MM.1S (cell line): ENCODE data around the gene VSNL1.

Source experiments
- EZH2 ChIP-seq: fragments of 300-600 bp; sonication (generic); optimal IDR thresholded peaks from 2 replicates; pipeline ENCODE3; 2017; ENCODE audit warnings: low read depth, mild to moderate bottlenecking, antibody characterized with exemption, low read length, mixed read lengths
- TF ChIP-seq, protein P1 (sequence below): fragments of 300-600 bp; sonication (generic); IDR thresholded peaks from 2 replicates; pipeline ENCODE4 v1.5.1; 2016; ENCODE audit warnings: antibody characterized with exemption, low read length, mixed read lengths

GRCh38 chr2:17652681-17653394, 112.3 kb downstream of the VSNL1 start:
- TF ChIP-seq EZH2 = no peak
- TF ChIP-seq, protein P1, sequence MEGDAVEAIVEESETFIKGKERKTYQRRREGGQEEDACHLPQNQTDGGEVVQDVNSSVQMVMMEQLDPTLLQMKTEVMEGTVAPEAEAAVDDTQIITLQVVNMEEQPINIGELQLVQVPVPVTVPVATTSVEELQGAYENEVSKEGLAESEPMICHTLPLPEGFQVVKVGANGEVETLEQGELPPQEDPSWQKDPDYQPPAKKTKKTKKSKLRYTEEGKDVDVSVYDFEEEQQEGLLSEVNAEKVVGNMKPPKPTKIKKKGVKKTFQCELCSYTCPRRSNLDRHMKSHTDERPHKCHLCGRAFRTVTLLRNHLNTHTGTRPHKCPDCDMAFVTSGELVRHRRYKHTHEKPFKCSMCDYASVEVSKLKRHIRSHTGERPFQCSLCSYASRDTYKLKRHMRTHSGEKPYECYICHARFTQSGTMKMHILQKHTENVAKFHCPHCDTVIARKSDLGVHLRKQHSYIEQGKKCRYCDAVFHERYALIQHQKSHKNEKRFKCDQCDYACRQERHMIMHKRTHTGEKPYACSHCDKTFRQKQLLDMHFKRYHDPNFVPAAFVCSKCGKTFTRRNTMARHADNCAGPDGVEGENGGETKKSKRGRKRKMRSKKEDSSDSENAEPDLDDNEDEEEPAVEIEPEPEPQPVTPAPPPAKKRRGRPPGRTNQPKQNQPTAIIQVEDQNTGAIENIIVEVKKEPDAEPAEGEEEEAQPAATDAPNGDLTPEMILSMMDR = no peak
